GM23338 (cell line): Measurements from ENCODE around the gene GLG1. TPM values are rescaled to one million over a fixed set of nuclear protein-coding genes. Genes with fewer than 3 reads are reported as not detected.
"Not testable (repeated sequence)": the region's sequence is repeated elsewhere in the genome, so short reads cannot be mapped to it uniquely, and the experiment has no call there.

Experiments
- ATAC-seq: fragments of 200-7000 bp; cut with Tn5 transposase; 3 replicates; pipeline ENCODE4 v1.9.1; 2020
- DNase-seq: peaks from one replicate; pipeline ENCODE4 v3.0.0-alpha.2; 2015; ENCODE audit warnings: low spot score
- H2AFZ ChIP-seq: fragments of 200-600 bp; sonication (generic); 2 replicates; pipeline ENCODE4 v1.8.0; 2016; ENCODE audit warnings: antibody characterized with exemption, mild to moderate bottlenecking, moderate library complexity
- H3F3A ChIP-seq: fragments of 200-600 bp; sonication (generic); replicated peaks from 2 replicates; pipeline ENCODE4 v1.8.0; 2017; ENCODE audit warnings: antibody characterized with exemption, mixed run types, low read depth
- H3K27ac ChIP-seq: fragments of 200-600 bp; sonication (generic); 2 replicates; pipeline ENCODE4 v1.6.1; 2016; ENCODE audit warnings: low read depth
- H3K27me3 ChIP-seq: fragments of 200-600 bp; sonication (generic); 2 replicates; pipeline ENCODE4 v1.8.0; 2016; ENCODE audit warnings: mild to moderate bottlenecking, mixed run types, moderate library complexity; ENCODE audit not compliant: insufficient read depth
- H3K36me3 ChIP-seq: fragments of 200-600 bp; sonication (generic); 2 replicates; pipeline ENCODE4 v1.8.0; 2016; ENCODE audit warnings: mild to moderate bottlenecking; ENCODE audit not compliant: insufficient read depth
- H3K4me1 ChIP-seq: fragments of 200-600 bp; sonication (generic); 2 replicates; pipeline ENCODE4 v1.8.0; 2016; ENCODE audit warnings: mild to moderate bottlenecking, moderate library complexity; ENCODE audit not compliant: insufficient read depth
- H3K4me2 ChIP-seq: fragments of 200-600 bp; sonication (generic); 2 replicates; pipeline ENCODE4 v1.7.1; 2017; ENCODE audit warnings: mixed run types
- H3K4me3 ChIP-seq: fragments of 200-600 bp; sonication (generic); 2 replicates; pipeline ENCODE4 v1.6.1; 2016; ENCODE audit warnings: mixed run types
- H3K79me2 ChIP-seq: fragments of 200-600 bp; sonication (generic); replicated peaks from 2 replicates; pipeline ENCODE4 v1.8.0; 2017; ENCODE audit warnings: mild to moderate bottlenecking; ENCODE audit not compliant: insufficient read depth
- H3K9me2 ChIP-seq: fragments of 200-600 bp; sonication (generic); 2 replicates; pipeline ENCODE4 v1.8.0; 2017; ENCODE audit not compliant: insufficient read depth
- H4K20me1 ChIP-seq: fragments of 200-600 bp; sonication (generic); replicated peaks from 2 replicates; pipeline ENCODE4 v1.8.0; 2017; ENCODE audit warnings: mild to moderate bottlenecking; ENCODE audit not compliant: insufficient read depth
- H3K27ac Mint-ChIP-seq: 2 replicates; pipeline ENCODE4 v1.8.0; 2020; ENCODE audit warnings: inconsistent platforms, mild to moderate bottlenecking, moderate library complexity, mixed read lengths
- H3K27me3 Mint-ChIP-seq: 3 replicates; pipeline ENCODE4 v1.8.0; 2022; ENCODE audit warnings: low read depth, mild to moderate bottlenecking, moderate library complexity, mixed read lengths, inconsistent platforms; ENCODE audit not compliant: insufficient read depth, poor library complexity
- H3K36me3 Mint-ChIP-seq: 3 replicates; pipeline ENCODE4 v1.8.0; 2021; ENCODE audit warnings: low read depth, mild to moderate bottlenecking, inconsistent platforms, moderate library complexity, mixed read lengths
- H3K4me1 Mint-ChIP-seq: 3 replicates; pipeline ENCODE4 v1.8.0; 2020; ENCODE audit warnings: mild to moderate bottlenecking, inconsistent platforms, mixed read lengths
- H3K4me3 Mint-ChIP-seq: 3 replicates; pipeline ENCODE4 v1.8.0; 2021; ENCODE audit warnings: moderate library complexity, mild to moderate bottlenecking, inconsistent platforms, mixed read lengths
- H3K9me3 Mint-ChIP-seq: 3 replicates; pipeline ENCODE4 v1.8.0; 2020; ENCODE audit warnings: moderate library complexity, mild to moderate bottlenecking, inconsistent platforms, mixed read lengths
- EZH2phosphoT487 ChIP-seq: fragments of 200-600 bp; sonication (generic); IDR thresholded peaks from one replicate; pipeline ENCODE4 v1.8.1; 2018; ENCODE audit warnings: antibody characterized with exemption; ENCODE audit not compliant: unreplicated experiment
- NANOG ChIP-seq: IDR thresholded peaks from 2 replicates; pipeline ENCODE4 v1.6.1; 2016; ENCODE audit warnings: antibody characterized with exemption, borderline replicate concordance
- ZNF331 ChIP-seq: fragments of 250-450 bp; sonication (Bioruptor Pico); IDR thresholded peaks from 2 replicates; pipeline ENCODE4 v1.5.0; 2020; ENCODE audit warnings: low read depth, mild to moderate bottlenecking, moderate library complexity
- polyA plus RNA-seq: library from polyadenylated mRNA; unstranded; fragments of >200 nt; fragmentation: Nextera tagmentation; extraction: Ambion mirVana; gene quantifications from 2 replicates; pipeline ENCODE4 v1.2.1, GENCODE V29; 2016
- total RNA-seq: library from RNA; depleted of rRNA; stranded (reverse); fragments of >200 nt; shearing (Covaris generic); gene quantifications from 2 replicates; pipeline ENCODE4 v1.2.3, GENCODE V29; 2014
- TF ChIP-seq, protein P1 (sequence below): fragments of 250-450 bp; sonication (Bioruptor Pico); IDR thresholded peaks from 2 replicates; pipeline ENCODE4 v1.5.0; 2020; ENCODE audit warnings: mild to moderate bottlenecking, moderate library complexity
- TF ChIP-seq, protein P2 (sequence below), 2 experiments: fragments of 200-600 bp in 1 of 2; sonication (generic) in 1 of 2; conservative IDR thresholded peaks; 2 replicates each; pipeline versions ENCODE4 v1.5.1 to v1.6.1; 2016 to 2017; ENCODE audit warnings: antibody characterized with exemption in 2 of 2, low read depth in 2 of 2, mild to moderate bottlenecking in 2 of 2, moderate library complexity in 1 of 2

Gene GLG1
- total and polyA plus RNA-seq, 2 experiments from 2014 or later = 61.2 to 211 TPM

DNA sequence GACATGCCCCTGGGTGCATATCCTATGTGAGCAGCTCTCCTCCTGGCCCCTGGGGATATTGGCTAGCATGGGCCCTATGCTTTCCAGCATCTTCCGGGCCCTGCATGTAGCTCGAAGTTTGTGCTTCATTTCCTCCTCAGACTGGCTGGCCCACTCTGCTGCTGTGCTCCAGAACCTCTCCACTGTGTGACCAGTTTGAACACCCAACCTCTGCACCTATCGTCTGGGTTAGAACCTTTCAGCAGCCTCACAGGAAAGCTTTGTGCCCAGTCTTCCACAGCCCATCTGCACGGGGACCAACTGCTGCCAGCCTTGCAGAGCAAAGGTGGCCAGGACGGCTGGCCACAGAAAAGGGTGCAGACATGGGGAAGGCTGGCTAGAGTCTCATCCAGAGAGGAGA lies 175.4 kb downstream of the GLG1 start (continued):
- TF ChIP-seq, protein P1, sequence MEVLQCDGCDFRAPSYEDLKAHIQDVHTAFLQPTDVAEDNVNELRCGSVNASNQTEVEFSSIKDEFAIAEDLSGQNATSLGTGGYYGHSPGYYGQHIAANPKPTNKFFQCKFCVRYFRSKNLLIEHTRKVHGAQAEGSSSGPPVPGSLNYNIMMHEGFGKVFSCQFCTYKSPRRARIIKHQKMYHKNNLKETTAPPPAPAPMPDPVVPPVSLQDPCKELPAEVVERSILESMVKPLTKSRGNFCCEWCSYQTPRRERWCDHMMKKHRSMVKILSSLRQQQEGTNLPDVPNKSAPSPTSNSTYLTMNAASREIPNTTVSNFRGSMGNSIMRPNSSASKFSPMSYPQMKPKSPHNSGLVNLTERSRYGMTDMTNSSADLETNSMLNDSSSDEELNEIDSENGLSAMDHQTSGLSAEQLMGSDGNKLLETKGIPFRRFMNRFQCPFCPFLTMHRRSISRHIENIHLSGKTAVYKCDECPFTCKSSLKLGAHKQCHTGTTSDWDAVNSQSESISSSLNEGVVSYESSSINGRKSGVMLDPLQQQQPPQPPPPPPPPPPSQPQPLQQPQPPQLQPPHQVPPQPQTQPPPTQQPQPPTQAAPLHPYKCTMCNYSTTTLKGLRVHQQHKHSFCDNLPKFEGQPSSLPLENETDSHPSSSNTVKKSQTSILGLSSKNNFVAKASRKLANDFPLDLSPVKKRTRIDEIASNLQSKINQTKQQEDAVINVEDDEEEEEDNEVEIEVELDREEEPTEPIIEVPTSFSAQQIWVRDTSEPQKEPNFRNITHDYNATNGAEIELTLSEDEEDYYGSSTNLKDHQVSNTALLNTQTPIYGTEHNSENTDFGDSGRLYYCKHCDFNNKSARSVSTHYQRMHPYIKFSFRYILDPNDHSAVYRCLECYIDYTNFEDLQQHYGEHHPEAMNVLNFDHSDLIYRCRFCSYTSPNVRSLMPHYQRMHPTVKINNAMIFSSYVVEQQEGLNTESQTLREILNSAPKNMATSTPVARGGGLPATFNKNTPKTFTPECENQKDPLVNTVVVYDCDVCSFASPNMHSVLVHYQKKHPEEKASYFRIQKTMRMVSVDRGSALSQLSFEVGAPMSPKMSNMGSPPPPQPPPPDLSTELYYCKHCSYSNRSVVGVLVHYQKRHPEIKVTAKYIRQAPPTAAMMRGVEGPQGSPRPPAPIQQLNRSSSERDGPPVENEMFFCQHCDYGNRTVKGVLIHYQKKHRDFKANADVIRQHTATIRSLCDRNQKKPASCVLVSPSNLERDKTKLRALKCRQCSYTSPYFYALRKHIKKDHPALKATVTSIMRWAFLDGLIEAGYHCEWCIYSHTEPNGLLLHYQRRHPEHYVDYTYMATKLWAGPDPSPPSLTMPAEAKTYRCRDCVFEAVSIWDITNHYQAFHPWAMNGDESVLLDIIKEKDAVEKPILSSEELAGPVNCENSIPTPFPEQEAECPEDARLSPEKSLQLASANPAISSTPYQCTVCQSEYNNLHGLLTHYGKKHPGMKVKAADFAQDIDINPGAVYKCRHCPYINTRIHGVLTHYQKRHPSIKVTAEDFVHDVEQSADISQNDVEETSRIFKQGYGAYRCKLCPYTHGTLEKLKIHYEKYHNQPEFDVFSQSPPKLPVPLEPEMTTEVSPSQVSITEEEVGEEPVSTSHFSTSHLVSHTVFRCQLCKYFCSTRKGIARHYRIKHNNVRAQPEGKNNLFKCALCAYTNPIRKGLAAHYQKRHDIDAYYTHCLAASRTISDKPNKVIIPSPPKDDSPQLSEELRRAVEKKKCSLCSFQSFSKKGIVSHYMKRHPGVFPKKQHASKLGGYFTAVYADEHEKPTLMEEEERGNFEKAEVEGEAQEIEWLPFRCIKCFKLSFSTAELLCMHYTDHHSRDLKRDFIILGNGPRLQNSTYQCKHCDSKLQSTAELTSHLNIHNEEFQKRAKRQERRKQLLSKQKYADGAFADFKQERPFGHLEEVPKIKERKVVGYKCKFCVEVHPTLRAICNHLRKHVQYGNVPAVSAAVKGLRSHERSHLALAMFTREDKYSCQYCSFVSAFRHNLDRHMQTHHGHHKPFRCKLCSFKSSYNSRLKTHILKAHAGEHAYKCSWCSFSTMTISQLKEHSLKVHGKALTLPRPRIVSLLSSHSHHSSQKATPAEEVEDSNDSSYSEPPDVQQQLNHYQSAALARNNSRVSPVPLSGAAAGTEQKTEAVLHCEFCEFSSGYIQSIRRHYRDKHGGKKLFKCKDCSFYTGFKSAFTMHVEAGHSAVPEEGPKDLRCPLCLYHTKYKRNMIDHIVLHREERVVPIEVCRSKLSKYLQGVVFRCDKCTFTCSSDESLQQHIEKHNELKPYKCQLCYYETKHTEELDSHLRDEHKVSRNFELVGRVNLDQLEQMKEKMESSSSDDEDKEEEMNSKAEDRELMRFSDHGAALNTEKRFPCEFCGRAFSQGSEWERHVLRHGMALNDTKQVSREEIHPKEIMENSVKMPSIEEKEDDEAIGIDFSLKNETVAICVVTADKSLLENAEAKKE (CRISPR knock-in tag) = no peak
- TF ChIP-seq NANOG (no peak), ZNF331 (CRISPR knock-in tag) (no peak), EZH2phosphoT487 (no peak)
- TF ChIP-seq, protein P2, sequence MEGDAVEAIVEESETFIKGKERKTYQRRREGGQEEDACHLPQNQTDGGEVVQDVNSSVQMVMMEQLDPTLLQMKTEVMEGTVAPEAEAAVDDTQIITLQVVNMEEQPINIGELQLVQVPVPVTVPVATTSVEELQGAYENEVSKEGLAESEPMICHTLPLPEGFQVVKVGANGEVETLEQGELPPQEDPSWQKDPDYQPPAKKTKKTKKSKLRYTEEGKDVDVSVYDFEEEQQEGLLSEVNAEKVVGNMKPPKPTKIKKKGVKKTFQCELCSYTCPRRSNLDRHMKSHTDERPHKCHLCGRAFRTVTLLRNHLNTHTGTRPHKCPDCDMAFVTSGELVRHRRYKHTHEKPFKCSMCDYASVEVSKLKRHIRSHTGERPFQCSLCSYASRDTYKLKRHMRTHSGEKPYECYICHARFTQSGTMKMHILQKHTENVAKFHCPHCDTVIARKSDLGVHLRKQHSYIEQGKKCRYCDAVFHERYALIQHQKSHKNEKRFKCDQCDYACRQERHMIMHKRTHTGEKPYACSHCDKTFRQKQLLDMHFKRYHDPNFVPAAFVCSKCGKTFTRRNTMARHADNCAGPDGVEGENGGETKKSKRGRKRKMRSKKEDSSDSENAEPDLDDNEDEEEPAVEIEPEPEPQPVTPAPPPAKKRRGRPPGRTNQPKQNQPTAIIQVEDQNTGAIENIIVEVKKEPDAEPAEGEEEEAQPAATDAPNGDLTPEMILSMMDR (conservative IDR thresholded peaks at IDR 0.05; ENCODE audit: low read depth in 2 of 2) = no peak

DNA sequence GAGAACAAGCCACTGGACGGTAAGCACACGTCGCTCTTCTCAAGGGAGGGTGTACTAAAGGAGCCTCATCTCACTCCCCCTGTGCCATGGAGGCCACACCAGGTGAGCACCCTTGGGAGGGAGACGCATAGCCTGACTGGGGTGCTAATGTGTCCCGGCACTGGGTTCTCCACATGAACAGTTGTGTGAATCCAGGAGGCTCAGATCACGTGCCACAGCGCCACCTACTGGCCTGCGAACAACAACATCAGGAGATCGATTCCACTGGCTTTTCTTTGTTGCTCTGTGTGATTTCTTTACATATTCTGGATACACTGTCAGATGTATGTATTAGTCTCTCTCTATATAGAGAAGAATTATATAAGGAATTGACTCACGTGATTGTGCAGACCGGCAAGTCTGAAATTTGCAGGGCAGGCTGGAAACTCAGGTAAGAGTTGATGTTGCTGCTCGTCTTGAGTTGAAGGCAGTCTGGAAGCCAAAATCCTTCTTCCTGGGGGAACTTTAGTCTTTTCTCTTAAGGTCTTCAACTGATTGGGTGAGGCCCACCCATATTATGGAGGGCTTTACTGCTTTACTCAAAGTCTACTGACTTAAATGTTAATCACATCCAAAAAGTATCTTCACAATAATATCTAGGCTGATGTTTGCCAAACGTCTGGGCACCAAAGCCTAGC lies 176.7 kb downstream of the GLG1 start:
- not testable (repeated sequence) for H3K4me2 ChIP-seq, H4K20me1 ChIP-seq, H3K4me1 ChIP-seq, H3K4me3 ChIP-seq, H3K79me2 ChIP-seq, H3K9me3 Mint-ChIP-seq, H3K27ac ChIP-seq, H2AFZ ChIP-seq, H3F3A ChIP-seq, H3K27me3 Mint-ChIP-seq, H3K9me2 ChIP-seq, H3K36me3 ChIP-seq, H3K4me3 Mint-ChIP-seq, H3K27me3 ChIP-seq, H3K4me1 Mint-ChIP-seq, H3K27ac Mint-ChIP-seq, H3K36me3 Mint-ChIP-seq
- DNase-seq = peak; percentile 64
- TF ChIP-seq, protein P2 (conservative IDR thresholded peaks at IDR 0.05; ENCODE audit: low read depth in 2 of 2) = peak; percentile 79 to 94
- ATAC-seq = peak; percentile 93

DNA sequence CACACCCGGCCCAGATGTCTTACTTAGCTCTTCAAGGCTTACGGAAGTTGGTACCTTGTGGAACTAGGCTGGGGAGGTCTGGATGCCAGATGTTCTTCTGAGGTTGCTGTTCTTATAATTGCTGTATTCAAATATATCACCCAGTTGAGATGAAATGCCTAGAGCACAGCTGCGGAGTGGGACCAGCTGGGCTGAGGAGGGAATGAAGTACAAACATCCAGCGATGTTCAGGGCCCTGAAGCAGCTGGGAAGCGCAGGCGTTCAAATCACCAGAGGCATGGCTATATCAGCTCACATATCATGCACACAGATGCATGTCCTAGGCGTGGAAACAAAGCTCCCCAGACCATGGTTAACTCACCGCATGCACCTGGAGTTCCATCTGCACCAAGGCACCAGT lies 178.4 kb downstream of the GLG1 start:
- not testable (repeated sequence) for H3K27ac Mint-ChIP-seq, H3K4me3 ChIP-seq, H3K36me3 Mint-ChIP-seq, H3K4me3 Mint-ChIP-seq, H3K79me2 ChIP-seq, H3K27ac ChIP-seq, DNase-seq, H3K36me3 ChIP-seq, H2AFZ ChIP-seq, H3K27me3 Mint-ChIP-seq, H3K4me2 ChIP-seq, H3K4me1 Mint-ChIP-seq, H3K4me1 ChIP-seq, H4K20me1 ChIP-seq, H3F3A ChIP-seq, H3K9me3 Mint-ChIP-seq, ATAC-seq, H3K27me3 ChIP-seq, H3K9me2 ChIP-seq

DNA sequence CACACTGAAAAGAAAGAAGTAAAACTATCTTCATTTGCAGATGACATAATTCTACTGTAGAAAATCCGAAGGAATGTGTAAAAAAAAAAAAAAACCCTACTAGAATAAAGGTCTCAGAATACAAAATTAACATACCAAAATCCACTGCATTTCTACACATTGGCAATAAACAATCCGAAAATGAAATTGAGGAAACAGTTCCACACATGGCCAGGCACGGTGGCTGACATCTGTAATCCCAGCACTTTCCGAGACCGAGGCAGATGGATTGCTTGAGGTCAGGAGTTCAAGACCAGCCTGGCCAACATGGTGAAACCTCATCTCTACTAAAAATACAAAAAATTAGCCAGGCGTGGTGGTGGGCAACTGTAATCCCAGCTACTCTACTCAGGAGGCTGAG lies 181.2 kb downstream of the GLG1 start:
- not testable (repeated sequence) for H3K4me1 ChIP-seq, H3K36me3 Mint-ChIP-seq, H3K9me2 ChIP-seq, H3F3A ChIP-seq, H3K4me1 Mint-ChIP-seq, H3K27ac ChIP-seq, H2AFZ ChIP-seq, H3K9me3 Mint-ChIP-seq, H3K4me2 ChIP-seq, H3K36me3 ChIP-seq, ATAC-seq, H4K20me1 ChIP-seq, H3K4me3 Mint-ChIP-seq, H3K79me2 ChIP-seq, H3K27me3 Mint-ChIP-seq, DNase-seq, H3K4me3 ChIP-seq, H3K27me3 ChIP-seq, H3K27ac Mint-ChIP-seq
